ENCODE results near the gene MUC12. TPM values are rescaled to one million over a fixed set of nuclear protein-coding genes. Genes with fewer than 3 reads are reported as not detected.
A peak's percentile ranks its signal among the peaks of the same experiment; 100 is the strongest.
"Not testable (repeated sequence)": the region's sequence is repeated elsewhere in the genome, so short reads cannot be mapped to it uniquely, and the experiment has no call there.

MUC12 gene
- total RNA-seq, 6 donors from 2014 or later = 0.69 to 2.1 (median 1.8) TPM; not detected in 3

DNA sequence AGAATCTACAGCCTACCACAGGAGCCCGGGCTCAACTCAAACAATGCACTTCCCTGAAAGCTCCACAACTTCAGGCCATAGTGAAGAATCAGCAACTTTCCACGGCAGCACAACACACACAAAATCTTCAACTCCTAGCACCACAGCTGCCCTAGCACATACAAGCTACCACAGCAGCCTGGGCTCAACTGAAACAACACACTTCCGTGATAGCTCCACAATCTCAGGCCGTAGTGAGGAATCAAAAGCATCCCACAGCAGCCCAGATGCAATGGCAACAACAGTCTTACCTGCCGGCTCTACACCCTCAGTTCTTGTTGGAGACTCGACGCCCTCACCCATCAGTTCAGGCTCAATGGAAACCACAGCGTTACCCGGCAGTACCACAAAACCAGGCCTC lies 22.3 kb downstream of the MUC12 start:
- H3K36me3 ChIP-seq = no peaks in the 10 kb centered on the region
- no peak for DNase-seq
- ATAC-seq (ENCODE audit: low FRiP score in 2 of 2) = peak in 1 of 2 donors; percentile 76
- H3K4me3 ChIP-seq = no peak overlapping the region
- WGBS, 2 donors = 87 to 95% methylated on average over 9 of the region's 9 CpGs
- H3K27me3 ChIP-seq = no peaks in the 10 kb centered on the region
- no peaks in the 10 kb centered on the region for H3K4me1 ChIP-seq
- no peaks in the 10 kb centered on the region for H3K9me3 ChIP-seq
- TF ChIP-seq, protein P1, sequence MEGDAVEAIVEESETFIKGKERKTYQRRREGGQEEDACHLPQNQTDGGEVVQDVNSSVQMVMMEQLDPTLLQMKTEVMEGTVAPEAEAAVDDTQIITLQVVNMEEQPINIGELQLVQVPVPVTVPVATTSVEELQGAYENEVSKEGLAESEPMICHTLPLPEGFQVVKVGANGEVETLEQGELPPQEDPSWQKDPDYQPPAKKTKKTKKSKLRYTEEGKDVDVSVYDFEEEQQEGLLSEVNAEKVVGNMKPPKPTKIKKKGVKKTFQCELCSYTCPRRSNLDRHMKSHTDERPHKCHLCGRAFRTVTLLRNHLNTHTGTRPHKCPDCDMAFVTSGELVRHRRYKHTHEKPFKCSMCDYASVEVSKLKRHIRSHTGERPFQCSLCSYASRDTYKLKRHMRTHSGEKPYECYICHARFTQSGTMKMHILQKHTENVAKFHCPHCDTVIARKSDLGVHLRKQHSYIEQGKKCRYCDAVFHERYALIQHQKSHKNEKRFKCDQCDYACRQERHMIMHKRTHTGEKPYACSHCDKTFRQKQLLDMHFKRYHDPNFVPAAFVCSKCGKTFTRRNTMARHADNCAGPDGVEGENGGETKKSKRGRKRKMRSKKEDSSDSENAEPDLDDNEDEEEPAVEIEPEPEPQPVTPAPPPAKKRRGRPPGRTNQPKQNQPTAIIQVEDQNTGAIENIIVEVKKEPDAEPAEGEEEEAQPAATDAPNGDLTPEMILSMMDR (IDR thresholded peaks at IDR 0.05) = no peak
- no peak for TF ChIP-seq POLR2A (IDR thresholded peaks at IDR 0.05)
- TF ChIP-seq POLR2AphosphoS5 (IDR thresholded peaks at IDR 0.05) = no peak
- TF ChIP-seq EP300 (IDR thresholded peaks at IDR 0.05) = no peak
- no peak overlapping the region for H3K27ac ChIP-seq

DNA sequence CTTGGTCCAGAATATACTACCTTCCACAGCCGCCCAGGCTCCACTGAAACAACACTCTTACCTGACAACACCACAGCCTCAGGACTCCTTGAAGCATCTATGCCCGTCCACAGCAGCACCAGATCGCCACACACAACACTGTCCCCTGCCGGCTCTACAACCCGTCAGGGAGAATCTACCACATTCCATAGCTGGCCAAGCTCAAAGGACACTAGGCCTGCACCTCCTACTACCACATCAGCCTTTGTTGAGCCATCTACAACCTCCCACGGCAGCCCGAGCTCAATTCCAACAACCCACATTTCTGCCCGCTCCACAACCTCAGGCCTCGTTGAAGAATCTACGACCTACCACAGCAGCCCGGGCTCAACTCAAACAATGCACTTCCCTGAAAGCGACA lies 22.9 kb downstream of the MUC12 start:
- H3K4me3 ChIP-seq, H3K27ac ChIP-seq, H3K36me3 ChIP-seq, DNase-seq, H3K9me3 ChIP-seq, H3K27me3 ChIP-seq, H3K4me1 ChIP-seq: not testable (repeated sequence)
- WGBS, 2 donors = 86 to 87% methylated on average over 12 of the region's 12 CpGs
- ATAC-seq (ENCODE audit: low FRiP score in 2 of 2) = peak in 1 of 2 donors; percentile 46

DNA sequence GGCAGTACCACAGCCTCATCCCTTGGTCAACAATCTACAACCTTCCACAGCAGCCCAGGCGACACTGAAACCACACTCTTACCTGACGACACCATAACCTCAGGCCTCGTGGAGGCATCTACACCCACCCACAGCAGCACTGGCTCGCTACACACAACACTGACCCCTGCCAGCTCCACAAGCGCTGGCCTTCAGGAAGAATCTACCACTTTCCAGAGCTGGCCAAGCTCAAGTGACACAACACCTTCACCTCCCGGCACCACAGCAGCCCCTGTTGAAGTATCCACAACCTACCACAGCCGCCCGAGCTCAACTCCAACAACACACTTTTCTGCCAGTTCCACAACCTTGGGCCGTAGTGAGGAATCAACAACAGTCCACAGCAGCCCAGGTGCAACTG lies 25.3 kb downstream of the MUC12 start:
- H3K27ac ChIP-seq, H3K36me3 ChIP-seq, H3K27me3 ChIP-seq, H3K4me3 ChIP-seq, H3K4me1 ChIP-seq, H3K9me3 ChIP-seq, DNase-seq: not testable (repeated sequence)
- peak; percentile 40 to 79 for ATAC-seq (ENCODE audit: low FRiP score in 2 of 2)
- WGBS, 2 donors = no CpG with 5 or more reads among the region's 9 CpGs

DNA sequence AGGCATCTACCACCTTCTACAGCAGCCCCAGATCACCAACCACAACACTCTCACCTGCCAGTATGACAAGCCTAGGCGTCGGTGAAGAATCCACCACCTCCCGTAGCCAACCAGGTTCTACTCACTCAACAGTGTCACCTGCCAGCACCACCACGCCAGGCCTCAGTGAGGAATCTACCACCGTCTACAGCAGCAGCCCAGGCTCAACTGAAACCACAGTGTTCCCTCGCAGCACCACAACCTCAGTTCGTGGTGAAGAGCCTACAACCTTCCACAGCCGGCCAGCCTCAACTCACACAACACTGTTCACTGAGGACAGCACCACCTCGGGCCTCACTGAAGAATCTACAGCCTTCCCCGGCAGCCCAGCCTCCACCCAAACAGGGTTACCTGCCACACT lies 29.2 kb downstream of the MUC12 start:
- not testable (repeated sequence) for H3K27ac ChIP-seq, H3K27me3 ChIP-seq, H3K36me3 ChIP-seq, DNase-seq, H3K4me1 ChIP-seq, H3K4me3 ChIP-seq, H3K9me3 ChIP-seq
- 85 to 89% methylated on average over 5 to 6 of the region's 10 CpGs for WGBS, 2 donors
- peak; percentile 34 to 61 for ATAC-seq (ENCODE audit: low FRiP score in 2 of 2)

DNA sequence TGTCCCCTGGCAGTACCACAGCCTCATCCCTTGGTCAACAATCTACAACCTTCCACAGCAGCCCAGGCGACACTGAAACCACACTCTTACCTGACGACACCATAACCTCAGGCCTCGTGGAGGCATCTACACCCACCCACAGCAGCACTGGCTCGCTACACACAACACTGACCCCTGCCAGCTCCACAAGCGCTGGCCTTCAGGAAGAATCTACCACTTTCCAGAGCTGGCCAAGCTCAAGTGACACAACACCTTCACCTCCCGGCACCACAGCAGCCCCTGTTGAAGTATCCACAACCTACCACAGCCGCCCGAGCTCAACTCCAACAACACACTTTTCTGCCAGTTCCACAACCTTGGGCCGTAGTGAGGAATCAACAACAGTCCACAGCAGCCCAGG lies 30.0 kb downstream of the MUC12 start:
- H3K27ac ChIP-seq, H3K4me1 ChIP-seq, H3K36me3 ChIP-seq, H3K4me3 ChIP-seq, H3K9me3 ChIP-seq, DNase-seq, H3K27me3 ChIP-seq: not testable (repeated sequence)
- WGBS, 2 donors = no CpG with 5 or more reads among the region's 9 CpGs
- peak; percentile 53 to 80 for ATAC-seq (ENCODE audit: low FRiP score in 2 of 2)

DNA sequence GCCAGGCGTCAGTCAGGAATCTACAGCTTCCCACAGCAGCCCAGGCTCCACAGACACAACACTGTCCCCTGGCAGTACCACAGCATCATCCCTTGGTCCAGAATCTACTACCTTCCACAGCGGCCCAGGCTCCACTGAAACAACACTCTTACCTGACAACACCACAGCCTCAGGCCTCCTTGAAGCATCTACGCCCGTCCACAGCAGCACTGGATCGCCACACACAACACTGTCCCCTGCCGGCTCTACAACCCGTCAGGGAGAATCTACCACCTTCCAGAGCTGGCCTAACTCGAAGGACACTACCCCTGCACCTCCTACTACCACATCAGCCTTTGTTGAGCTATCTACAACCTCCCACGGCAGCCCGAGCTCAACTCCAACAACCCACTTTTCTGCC lies 30.7 kb downstream of the MUC12 start:
- H3K9me3 ChIP-seq, DNase-seq, H3K4me3 ChIP-seq, H3K36me3 ChIP-seq, H3K27me3 ChIP-seq, H3K27ac ChIP-seq, H3K4me1 ChIP-seq: not testable (repeated sequence)
- ATAC-seq (ENCODE audit: low FRiP score in 2 of 2) = peak in 1 of 2 donors; percentile 81
- whole genome bisulfite sequencing, 2 donors = 87 to 88% methylated on average over 9 of the region's 10 CpGs

DNA sequence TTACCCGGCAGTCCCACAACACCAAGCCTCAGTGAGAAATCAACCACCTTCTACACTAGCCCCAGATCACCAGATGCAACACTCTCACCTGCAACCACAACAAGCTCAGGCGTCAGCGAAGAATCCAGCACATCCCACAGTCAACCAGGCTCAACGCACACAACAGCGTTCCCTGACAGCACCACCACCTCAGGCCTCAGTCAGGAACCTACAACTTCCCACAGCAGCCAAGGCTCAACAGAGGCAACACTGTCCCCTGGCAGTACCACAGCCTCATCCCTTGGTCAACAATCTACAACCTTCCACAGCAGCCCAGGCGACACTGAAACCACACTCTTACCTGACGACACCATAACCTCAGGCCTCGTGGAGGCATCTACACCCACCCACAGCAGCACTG lies 33.0 kb downstream of the MUC12 start:
- not testable (repeated sequence) for H3K9me3 ChIP-seq, H3K27me3 ChIP-seq, H3K36me3 ChIP-seq, H3K27ac ChIP-seq, DNase-seq, H3K4me1 ChIP-seq, H3K4me3 ChIP-seq
- peak in 1 of 2 donors; percentile 46 for ATAC-seq (ENCODE audit: low FRiP score in 2 of 2)
- 92% methylated on average over 2 of the region's 8 CpGs; no CpG with 5 or more reads in 1 of the 2 donors for WGBS, 2 donors

DNA sequence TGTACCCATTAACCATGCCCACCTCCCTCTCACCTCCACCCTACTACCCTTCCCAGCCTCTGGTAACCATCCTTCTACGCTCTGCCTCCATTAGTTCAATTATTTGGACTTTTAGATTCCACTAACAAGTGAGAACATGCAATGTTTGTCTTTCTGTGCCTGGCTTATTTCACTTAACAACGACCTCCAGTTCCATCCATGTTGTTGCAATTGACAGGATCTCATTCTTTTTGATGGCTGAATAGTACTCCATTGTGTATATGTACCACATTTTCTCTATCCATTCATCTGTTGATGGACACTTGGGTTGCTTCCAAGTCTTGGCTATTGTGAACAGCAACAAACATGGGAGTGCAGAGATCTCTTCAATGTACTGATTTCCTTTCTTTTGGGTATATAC lies 38.0 kb downstream of the MUC12 start:
- WGBS, 2 donors = 68 to 69% methylated on average over 2 of the region's 2 CpGs
- H3K36me3 ChIP-seq; H3K9me3 ChIP-seq; H3K27ac ChIP-seq; H3K4me3 ChIP-seq; H3K27me3 ChIP-seq; ATAC-seq (ENCODE audit: low FRiP score in 2 of 2); H3K4me1 ChIP-seq; DNase-seq: not testable (repeated sequence)

DNA sequence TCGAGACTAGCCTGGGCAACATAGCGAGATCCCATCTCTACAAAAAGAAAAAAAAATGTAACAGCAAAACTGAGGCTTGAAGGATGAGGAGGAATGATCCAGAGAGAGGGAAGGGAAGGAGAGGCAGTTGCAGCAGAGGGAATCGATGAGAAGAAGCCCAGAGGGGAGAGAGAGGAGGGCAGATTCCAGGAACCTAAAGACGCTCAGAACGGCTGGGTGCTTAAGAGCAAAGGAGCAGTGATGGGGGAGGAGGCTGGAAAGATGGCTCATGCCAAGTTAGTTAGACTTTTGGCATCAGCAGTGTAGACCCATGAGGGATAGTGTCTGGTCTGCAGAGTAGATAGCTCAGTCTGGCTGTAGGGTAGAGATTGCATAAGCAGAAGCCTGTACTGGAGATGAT lies 40.3 kb downstream of the MUC12 start:
- H3K4me1 ChIP-seq = no peaks in the 10 kb centered on the region
- no peaks in the 10 kb centered on the region for H3K9me3 ChIP-seq
- no peak for DNase-seq
- ATAC-seq (ENCODE audit: low FRiP score in 2 of 2) = no peak
- H3K27ac ChIP-seq = no peak overlapping the region
- H3K4me3 ChIP-seq = no peak overlapping the region
- 68 to 83% methylated on average over 5 of the region's 5 CpGs for WGBS, 2 donors
- no peaks in the 10 kb centered on the region for H3K36me3 ChIP-seq
- TF ChIP-seq POLR2A (IDR thresholded peaks at IDR 0.05) = no peak
- TF ChIP-seq POLR2AphosphoS5 (IDR thresholded peaks at IDR 0.05) = no peak
- TF ChIP-seq, protein P1 (IDR thresholded peaks at IDR 0.05) = no peak
- TF ChIP-seq EP300 (IDR thresholded peaks at IDR 0.05) = no peak
- H3K27me3 ChIP-seq = no peaks in the 10 kb centered on the region
